NCI-H446 (cell line): ENCODE results near the gene C20orf144.
"Not testable (repeated sequence)": the region's sequence is repeated elsewhere in the genome, so short reads cannot be mapped to it uniquely, and the experiment has no call there.

Experiments used
- DNase-seq, 2 experiments: peaks; one replicate each; lab custom pipeline; 2025; lab: John Stamatoyannopoulos, UW

C20orf144 gene

GRCh38 chr20:33693741-33694638, 31.9 kb downstream of the C20orf144 start:
- DNase-seq, result peak; percentile 21 to 87

GRCh38 chr20:33694639-33695012, 32.5 kb downstream of the C20orf144 start:
- peak; percentile 48 to 81 for DNase-seq

GRCh38 chr20:33696448-33696847, 34.3 kb downstream of the C20orf144 start:
- no peak for DNase-seq

DNA sequence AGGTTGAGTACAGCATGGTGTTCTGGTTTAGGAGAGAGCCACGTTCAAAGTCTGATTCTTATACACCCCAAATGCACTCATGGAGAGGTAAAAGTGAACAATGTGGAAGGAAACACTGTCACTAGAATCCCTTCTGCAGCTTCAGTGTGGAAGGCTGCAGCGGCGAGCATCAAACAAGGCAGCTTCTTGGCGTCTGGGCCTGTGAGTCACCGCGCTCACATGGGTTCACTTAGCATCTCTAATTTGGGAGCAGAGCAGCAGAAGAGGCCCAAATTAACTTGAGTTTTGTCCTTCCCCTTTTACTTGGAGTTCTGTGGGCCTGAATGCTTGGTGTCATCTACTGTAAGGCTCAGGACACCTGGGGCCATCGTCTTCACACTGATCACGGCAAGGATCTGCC, 35.0 kb downstream of the C20orf144 start:
- peak; percentile 31 to 86 for DNase-seq

- not testable (repeated sequence) for DNase-seq
Observed at GRCh38 chr20:33698966-33699365, 36.8 kb downstream of the C20orf144 start.

GRCh38 chr20:33700696-33701441, 38.7 kb downstream of the C20orf144 start:
- DNase-seq, result not testable (repeated sequence)

GRCh38 chr20:33701629-33702450, 39.7 kb downstream of the C20orf144 start:
- DNase-seq, result no peak

DNA sequence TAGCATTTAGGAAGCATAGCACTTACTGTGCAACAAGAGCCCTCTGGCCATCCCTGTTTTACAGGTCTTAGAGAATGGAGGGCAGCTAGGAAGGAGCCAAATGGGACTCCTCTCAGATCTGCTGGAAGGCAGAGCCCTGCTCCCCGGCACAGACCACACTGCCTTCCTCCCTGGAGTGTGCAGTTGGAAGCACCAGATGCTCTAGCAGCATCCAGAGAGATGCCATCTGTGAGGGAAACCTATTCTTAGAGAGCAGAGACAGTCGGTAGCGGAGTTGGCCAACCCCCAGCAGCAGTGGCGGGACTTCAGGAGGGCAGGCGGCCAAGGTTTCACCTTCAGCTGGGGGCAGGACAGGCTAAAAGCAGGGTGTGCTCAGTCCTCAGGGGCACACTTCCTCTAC, 40.7 kb downstream of the C20orf144 start:
- peak; percentile 91 to 98 for DNase-seq

DNA sequence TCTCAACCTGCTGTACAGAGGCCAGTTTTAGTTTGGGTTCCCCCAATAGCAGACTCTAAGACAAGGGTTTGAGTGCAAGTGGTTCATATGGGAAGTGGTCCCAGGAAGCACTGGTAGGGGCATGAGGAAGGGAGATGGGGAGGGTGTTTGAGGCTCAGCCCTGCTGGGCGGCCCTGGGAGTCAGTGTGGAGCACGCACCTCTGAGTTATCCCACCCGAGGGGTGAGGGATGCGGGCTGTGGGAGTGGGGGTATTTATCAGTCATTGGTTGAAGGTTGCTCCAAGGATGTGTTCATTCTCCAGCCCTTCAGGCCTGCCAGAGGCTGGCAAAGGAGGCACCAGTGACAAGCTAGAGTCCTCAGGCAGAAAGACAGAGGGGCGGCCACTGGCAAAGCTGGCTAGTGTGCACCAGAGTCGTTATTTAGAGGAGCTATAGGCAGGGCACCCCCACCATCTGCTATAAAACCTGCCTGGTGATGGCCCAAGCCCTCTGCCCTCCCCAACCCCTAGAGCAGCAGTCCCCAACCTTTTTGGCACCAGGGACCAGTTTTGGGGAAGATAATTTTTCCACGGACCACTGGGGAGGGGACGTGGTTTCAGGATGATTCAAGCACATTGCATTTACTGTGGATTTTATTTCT, 41.5 kb downstream of the C20orf144 start:
- no peak for DNase-seq

GRCh38 chr20:33704197-33704924, 42.2 kb downstream of the C20orf144 start:
- no peak for DNase-seq

DNA sequence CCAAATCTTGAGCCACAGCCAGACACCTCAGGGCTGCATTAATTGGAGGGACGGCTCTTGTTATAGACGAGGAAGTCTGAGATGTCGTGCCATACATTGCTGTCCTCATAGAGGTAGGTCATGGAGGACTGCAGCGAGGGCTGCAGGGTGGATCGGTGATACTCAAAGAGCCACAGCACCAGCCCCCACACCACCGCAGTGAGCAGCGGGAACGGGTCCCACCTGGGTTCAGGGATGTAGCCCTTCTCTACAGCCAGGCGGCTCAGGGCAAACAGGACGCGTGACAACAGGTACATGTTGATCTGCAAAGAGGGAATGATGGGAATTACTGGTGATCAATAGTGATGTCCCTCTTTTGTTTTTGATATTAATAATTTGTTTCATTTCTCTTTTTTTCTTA, 45.5 kb downstream of the C20orf144 start:
- DNase-seq, result no peak

- no peak for DNase-seq
Observed at GRCh38 chr20:33709398-33709797, 47.3 kb downstream of the C20orf144 start.

DNA sequence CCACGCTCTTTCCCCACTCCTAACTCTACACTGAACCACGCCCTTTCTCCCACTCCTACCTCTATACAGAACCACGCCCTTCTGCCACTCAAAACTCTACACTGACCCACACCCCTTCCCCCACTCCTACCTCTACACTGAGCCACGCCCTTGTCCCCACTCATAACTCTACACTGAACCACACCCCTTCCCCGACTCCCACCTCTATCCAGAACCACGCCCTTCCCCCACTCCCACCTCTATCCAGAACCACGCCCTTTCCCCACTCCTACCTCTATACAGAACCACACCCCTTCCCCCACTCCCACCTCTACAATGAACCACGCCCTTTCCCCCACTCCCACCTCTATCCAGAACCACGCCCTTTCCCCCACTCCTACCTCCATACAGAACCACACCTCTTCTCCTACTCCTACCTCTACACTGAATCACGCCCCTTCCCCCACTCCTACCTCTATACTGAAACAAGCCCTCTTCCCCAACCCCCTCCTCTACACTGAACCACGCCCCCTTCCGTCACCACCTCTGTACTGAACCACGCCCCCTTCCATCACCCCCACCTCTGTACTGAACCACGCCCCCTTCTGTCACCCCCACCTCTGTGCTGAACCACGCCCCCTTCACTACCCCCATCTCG, 47.9 kb downstream of the C20orf144 start:
- DNase-seq, result no peak

- no peak for DNase-seq
Observed at GRCh38 chr20:33710681-33711445, 48.7 kb downstream of the C20orf144 start.

DNA sequence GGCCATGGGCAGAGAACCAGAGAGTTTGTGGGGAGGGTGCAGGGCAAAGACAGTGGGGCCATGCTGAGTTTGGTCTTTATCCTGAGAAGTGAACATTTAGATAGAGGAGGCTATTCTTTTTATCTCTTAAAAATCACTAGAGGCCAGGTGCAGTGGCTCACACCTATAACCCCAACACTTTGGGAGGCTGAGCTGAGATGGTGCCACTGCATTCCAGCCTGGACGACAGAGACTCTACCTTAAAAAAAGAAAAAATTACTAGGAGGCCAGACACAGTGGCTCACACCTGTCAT, 49.3 kb downstream of the C20orf144 start:
- no peak for DNase-seq
